Epithelial cell of proximal tubule (primary cell): ENCODE results near the gene HTR4. TPM values are rescaled to one million over a fixed set of nuclear protein-coding genes. Genes with fewer than 3 reads are reported as not detected.

ENCODE experiments used
- DNase-seq: peaks from one replicate; pipeline ENCODE4 v3.0.0-alpha.2; 2011; ENCODE audit warnings: low read depth
- H3K4me3 ChIP-seq: 2 replicates; pipeline ENCODE4 v1.5.1; 2011; ENCODE audit warnings: low read depth, mild to moderate bottlenecking, low read length
- CTCF ChIP-seq: conservative IDR thresholded peaks from 2 replicates; pipeline ENCODE4 v1.5.1; 2012; ENCODE audit warnings: low read depth, mild to moderate bottlenecking, low read length
- total RNA-seq: library from RNA; depleted of rRNA; stranded (reverse); fragments of >200 nt; gene quantifications from 2 replicates; pipeline ENCODE4 v1.2.3, GENCODE V29; 2015

HTR4 gene
- total RNA-seq, 1 donor from 2014 or later, result not detected

GRCh38 chr5:148515460-148515859 lies 138.9 kb downstream of the HTR4 start:
- DNase-seq, result no peak
- no peak for TF ChIP-seq CTCF
- no peak overlapping the region for H3K4me3 ChIP-seq

- DNase-seq, result no peak
- H3K4me3 ChIP-seq, result no peak overlapping the region
- no peak for TF ChIP-seq CTCF
These were observed 140.0 kb downstream of the HTR4 start for GRCh38 chr5:148514344-148514743.

GRCh38 chr5:148512498-148512897 lies 141.8 kb downstream of the HTR4 start:
- no peak for DNase-seq
- TF ChIP-seq CTCF, result no peak
- H3K4me3 ChIP-seq, result no peak overlapping the region

- DNase-seq, result no peak
- TF ChIP-seq CTCF, result no peak
- no peak overlapping the region for H3K4me3 ChIP-seq
These were observed 142.4 kb downstream of the HTR4 start for GRCh38 chr5:148511810-148512347.

GRCh38 chr5:148509893-148510292 lies 144.4 kb downstream of the HTR4 start:
- H3K4me3 ChIP-seq, result no peak overlapping the region
- DNase-seq, result no peak
- TF ChIP-seq CTCF, result no peak

- DNase-seq, result no peak
- no peak overlapping the region for H3K4me3 ChIP-seq
- no peak for TF ChIP-seq CTCF
These were observed 146.7 kb downstream of the HTR4 start for GRCh38 chr5:148507648-148508047.

GRCh38 chr5:148499452-148499851 lies 154.9 kb downstream of the HTR4 start:
- H3K4me3 ChIP-seq, result no peak overlapping the region
- no peak for DNase-seq
- TF ChIP-seq CTCF, result no peak
